Umbilical cord (tissue), 2 donors: ENCODE results near the gene FXYD3. TPM values are rescaled to one million over a fixed set of nuclear protein-coding genes. Genes with fewer than 3 reads are reported as not detected.
A peak's percentile ranks its signal among the peaks of the same experiment; 100 is the strongest.
"Not testable (repeated sequence)": the region's sequence is repeated elsewhere in the genome, so short reads cannot be mapped to it uniquely, and the experiment has no call there.

Source experiments
- DNase-seq: peaks from one replicate; pipeline ENCODE4 v3.0.0-alpha.2; 2015; ENCODE audit warnings: low spot score
- total RNA-seq: library from RNA; depleted of rRNA; stranded (reverse); fragments of >200 nt; gene quantifications from one replicate; pipeline ENCODE4 v1.2.3, GENCODE V29; 2014; ENCODE audit warnings: low replicate concordance; ENCODE audit not compliant: insufficient read depth

The FXYD3 gene
- total RNA-seq, 1 donor from 2014 or later: 26.7 TPM

DNA sequence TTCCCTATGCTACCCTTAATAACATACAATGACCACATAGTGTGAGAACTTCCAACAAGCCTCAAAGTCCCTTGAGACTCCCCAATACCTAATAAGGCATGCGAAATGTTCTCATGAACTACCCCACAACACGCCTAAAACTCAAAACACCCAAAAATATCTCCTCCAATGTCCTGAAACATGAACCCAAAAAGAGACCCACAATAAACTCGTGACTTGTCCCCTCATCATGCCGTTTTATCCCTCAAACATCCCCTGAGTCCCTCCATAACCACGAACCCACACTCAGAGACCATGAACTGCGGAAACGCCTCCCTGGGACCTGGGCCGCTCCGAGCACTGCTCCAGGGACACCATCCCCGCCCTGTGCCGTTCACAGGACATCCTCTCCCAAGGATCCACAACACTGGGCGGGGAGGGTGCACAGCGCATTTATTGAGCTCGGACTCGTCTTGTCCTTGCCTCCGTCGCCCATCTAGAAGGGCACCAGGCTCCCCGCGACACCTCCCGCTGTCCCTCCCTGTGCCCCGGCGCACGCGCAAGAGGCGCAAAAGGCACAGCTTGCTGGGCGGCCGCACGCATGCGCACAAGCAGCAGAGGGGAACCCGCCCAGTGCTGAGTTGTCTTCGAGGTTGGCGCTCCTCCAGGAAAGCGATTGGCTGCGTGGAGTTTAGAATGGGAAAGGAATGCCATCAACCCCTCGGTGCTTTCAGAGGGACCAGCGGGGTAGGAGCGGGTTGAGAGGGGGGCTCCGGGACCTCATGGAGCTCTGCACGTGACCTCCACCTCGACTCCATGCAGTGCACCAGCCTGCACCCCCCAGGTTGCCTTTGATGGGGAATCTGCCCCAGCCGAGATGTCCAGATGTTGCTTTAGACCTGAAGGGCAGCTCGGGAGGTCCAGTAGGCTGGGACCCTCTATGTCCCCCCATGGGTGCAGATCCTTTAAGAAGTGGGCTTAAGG, 8.8 kb downstream of the FXYD3 start:
- peak; percentile 98 for DNase-seq

DNA sequence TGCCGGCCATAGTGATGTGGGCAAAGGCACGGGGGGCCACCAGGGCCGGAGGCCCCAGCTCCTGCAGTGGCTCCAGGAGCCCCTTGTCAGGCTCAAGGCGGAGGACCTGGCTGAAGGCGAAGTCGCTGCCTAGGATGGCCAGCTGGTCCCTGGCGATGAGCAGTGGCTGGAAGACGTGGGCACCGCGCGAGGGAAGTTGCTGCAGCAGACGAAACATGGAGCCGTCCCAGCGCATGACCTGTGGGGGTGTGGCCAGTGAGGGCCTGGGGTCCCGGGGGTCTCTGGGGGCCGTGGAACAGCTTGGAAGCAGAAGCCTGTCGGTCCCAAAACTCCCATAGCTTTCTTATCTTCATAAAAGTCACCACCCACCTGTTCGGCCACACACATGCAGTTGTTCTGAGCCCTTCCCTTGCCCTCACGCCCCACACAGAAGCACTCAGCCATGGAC, 9.7 kb downstream of the FXYD3 start:
- no peak for DNase-seq

DNA sequence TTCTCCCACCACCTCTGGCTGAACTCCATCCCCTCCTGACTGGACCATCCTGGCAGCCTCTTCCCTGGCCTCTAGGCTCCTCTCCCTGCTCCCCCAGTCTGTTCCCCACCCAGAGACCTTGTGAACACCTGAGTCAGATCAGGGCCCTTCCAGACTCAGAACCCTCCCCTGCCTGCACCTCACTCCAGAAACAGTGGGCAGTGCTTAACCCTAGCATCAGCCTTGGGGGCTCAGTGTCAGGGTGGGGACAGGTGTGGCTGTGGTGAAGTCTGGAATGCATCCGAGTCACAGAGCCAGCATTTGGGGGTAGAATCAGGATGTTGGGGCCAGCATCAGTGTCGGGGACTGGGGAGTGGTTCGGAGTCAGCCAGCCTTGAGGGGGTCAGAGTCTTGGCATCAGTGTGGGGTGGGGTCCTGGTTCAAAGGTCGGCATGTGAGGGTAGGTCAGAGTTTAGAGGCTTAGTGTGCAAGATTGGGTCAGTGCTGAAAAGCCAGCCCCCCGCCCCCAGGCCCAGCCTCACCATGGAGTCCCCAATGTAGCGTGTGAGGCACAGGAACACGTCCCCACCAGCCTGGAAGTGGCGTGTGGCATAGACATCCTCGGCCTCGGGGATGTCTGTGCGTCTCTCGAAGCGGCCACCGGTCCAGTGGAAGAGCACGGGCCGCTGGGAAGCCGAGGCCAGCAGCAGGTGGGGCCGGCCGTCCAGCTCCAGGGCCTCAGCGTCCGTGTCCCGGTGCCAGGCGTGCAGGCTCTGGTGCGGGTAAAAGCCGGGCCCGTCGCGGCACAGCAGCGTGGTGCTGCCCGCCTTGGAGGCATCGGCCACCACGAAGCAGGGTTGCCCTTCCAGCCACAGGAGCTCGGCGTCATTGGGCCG, 10.4 kb downstream of the FXYD3 start:
- peak; percentile 42 for DNase-seq

DNA sequence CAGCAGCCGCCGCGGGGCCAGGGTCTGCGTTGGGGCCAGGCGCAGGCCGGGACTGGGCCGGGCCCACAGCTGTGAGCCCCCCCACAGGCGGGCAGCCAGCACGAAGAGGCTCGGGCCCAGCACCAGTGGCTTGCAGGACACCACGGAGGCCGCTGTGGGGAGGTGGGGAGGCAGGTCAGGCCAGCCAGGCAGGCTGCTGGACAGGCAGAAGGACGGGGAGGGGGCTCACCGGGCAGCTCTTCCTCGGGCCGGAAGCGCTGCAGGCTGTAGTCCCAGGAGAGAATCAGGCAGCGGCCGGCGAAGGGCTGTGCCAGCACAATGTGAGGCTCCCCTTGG, 11.0 kb downstream of the FXYD3 start:
- DNase-seq: peak; percentile 21

DNA sequence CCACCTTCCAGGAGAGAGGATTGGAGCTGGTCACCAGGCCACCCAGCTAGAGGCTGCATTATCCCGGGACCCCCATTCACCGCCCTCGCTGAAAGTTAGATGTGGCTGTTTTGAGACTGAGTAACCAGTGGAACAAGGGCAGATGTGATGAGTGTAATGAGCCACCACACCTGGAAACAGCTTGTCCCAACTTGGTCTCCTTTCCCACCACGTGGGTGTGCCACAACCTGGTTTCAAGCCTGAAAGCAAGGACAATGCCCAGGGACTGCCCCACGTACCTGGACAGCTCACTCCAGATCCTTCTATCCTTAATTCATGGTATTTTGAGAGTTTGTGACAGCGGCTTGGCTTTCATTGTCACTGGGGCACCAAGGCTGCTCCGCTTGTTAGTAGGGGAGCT, 12.2 kb downstream of the FXYD3 start:
- no peak for DNase-seq

DNA sequence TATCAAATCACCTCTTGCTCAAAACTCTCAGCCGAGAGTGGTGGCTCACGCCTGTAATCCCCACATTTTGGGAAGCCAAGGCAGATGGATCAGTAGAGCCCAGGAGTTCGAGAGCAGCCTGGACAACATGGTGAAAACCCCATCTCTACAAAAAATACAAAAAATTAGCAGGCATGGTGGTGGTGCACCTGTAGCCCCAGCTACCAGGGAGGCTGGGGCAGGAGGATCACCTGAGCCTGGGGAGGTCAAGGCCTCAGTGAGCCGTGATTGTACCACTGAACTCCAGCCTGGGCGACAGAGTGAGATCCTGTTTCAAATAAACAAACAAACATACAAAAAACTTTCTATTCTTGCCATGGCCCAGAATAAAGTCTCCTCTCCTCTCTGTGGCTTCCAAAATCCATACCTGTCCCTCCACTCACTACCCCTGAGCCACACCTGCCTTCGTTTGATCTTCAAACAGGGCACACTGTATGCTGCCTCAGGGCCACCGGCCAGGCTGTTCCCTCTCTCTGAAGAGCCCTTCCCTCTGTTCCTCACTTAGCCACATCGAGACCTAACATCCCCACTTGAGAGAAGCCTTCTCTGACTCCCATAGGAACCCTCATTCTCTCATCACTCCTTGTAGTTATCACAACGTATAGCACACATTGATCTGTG, 12.9 kb downstream of the FXYD3 start:
- DNase-seq: no peak

DNA sequence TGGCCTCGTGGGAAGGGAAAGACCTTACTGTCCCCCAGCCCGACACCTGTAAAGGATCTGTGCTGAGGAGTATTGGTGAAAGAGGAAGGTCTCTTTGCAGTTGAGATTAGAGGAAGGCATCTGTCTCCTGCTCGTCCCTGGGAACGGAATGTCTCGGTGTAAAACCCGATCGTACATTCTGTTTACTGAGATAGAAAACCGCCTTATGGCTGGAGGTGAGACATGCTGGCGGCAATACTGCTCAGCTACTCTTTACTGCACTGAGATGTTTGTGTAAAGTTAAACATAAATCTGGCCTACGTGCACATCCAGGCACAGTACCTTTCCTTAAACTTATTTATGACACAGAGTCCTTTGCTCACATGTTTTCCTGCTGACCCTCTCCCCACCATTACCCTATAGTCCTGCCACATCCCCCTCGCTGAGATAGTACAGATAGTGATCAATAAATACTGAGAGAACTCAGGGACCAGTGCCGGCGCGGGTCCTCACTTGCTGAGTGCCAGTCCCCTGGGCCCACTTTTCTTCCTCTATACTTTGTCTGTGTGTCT, 14.2 kb downstream of the FXYD3 start:
- DNase-seq: not testable (repeated sequence)

DNA sequence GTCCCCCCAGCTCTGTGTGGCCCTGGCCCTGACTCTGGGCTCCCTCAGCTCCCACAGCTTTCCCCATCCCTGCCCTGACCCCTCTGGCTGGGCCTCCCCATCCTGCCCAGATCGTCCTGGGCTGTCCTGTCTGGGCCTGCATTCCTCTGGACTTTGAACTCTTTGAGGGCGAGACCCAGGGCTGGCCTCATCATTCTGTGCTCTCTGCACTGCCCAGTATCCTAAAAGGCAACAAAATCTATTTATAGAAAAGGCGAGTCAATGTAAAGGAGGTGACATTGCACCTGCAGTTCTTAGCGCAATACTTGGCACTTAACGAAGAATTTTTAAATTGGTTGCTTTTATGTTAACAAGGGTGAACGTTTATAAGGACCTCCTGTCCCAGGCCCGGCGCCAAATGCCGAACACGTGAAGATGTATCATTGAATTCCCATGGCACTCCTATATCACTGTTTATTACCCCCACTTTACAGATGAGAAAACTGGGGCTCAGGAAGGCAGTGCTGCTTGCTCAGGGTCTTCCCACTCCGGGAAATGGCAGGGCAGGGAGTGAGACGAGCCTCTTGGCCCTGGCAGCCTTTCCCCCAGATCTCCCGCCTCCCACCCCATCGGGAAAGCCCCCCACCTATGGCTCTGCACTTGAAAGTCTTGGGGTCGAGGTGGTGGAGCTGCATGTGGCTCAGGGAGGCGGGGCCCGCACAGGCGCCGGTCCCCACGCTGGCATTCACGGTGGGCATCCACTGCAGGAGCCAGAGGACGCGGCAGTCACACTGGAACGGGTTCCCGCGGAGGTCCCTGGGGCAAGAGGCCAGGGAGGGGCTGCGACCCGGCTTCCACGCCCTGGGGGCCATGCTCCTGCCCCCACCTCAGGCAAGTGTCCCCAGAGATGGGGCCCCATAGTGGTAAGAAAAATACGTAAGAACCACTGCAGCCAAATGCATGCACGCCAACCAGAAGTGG, 15.4 kb downstream of the FXYD3 start:
- DNase-seq: no peak

DNA sequence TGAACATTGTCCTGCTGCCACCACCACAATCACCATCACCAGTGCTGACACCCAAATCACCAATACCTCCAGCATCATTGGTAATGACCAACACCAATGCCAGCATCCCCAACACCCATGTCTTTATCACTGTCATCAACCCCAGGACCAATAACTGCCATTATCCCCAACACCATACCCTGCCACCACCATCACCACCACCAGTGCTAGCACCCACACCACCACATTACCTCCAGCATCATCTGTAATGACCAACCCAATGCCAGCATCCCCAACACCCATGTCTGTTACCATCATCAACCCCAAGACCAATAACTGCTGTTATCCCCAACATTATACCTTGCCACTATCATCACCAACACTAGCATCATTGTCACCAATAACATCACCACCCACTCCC, 16.6 kb downstream of the FXYD3 start:
- DNase-seq: no peak

DNA sequence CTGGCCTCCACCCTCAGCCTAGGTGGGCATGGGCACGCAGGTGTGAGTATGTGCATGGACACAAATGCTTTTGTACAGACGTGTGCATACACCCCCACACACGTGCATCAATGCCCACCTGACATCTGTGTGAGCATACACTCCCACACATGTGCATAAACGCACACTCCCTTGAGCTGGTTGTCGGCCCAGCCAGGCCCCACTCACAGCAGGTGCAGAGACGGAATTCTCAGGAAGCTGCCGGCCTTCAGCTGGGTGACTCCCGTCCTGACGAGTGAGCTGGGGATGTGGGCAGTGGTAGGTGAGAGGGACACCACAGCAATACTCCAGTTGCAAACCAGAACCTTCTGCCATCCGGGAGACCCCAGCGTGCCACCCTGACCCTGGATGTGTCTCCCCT, 18.2 kb downstream of the FXYD3 start:
- no peak for DNase-seq

DNA sequence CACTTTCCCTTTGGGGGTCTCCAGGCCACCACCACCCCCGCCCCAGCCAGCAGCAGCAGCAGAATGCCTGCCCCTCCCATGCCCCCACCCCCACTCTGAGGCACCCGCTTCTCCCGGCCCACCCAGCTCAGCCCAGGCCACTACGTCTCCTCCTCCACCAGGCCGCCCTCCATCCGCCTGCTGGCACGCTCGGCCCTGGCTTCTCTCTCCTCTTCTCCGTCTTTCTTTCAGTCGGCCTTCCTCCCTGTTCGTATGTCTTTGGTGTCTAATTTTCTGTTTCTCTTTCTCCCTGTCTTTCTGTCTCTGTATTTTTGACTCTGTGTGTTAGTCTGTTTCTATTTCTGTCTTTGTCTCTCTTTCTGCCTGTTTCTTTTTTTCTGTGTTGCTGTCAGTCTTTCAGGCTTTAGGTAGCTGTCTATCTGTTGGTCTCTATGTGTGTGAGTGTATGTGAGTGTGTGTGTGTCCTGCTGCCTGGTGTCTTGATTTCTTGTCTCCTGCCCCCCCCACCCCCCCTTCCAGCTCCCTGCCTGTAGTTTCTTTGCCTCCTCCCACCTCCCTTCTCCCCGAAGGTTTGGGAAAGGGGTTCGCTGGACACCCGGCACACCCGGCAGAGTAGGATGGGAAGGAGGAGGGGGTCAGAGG, 19.1 kb downstream of the FXYD3 start, which contains the start of gene LGI4:
Gene LGI4 (minus strand): TSS at position 459 of the 642 bp plus-strand sequence. CDS start 379 bp downstream, at position 80.
- DNase-seq: peak; percentile 67

DNA sequence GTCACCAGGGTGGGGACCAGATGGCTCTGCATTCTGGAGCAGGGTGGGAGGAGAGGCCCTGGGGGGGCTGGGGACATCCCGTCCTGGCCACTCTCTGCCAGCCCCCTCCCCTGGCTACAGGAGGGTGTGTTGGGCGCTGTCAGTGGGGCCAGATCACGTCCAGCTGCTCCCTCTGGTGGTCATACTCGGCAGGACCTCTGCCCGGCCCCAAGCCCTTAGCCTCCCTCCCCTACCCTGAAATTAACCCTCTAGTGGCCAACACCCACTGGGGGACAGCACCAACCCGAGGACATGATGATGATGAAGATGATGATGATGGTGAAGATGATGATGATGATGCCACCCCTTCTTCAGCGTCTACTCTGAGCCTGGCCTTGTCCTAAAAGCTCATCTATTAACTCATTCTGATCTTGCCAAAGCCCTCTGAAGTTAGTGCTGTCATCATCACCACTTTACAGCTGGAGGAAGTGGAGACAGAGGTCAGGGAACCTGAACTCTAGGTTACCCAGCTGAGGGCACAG, 19.8 kb downstream of the FXYD3 start:
- peak; percentile 89 for DNase-seq

DNA sequence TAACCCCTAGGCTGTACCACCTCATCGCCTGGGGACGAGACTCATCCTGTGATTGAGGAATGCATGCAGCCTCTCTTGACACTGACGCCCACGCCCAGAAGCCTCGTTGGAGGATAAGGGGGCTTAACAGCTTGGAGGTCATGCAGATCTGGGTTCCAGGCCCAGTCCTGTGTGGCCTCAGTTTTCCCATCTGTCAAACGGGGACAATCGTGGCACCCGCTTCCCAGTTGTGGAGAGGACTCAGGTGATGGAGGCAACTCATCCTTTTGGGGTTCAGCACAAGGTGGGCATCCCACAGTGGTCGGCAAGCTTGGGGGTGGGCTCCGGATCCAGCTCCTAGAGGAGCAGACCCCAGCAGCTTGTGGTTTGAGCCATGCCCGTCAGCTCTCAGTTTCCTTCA, 20.6 kb downstream of the FXYD3 start:
- DNase-seq: no peak

DNA sequence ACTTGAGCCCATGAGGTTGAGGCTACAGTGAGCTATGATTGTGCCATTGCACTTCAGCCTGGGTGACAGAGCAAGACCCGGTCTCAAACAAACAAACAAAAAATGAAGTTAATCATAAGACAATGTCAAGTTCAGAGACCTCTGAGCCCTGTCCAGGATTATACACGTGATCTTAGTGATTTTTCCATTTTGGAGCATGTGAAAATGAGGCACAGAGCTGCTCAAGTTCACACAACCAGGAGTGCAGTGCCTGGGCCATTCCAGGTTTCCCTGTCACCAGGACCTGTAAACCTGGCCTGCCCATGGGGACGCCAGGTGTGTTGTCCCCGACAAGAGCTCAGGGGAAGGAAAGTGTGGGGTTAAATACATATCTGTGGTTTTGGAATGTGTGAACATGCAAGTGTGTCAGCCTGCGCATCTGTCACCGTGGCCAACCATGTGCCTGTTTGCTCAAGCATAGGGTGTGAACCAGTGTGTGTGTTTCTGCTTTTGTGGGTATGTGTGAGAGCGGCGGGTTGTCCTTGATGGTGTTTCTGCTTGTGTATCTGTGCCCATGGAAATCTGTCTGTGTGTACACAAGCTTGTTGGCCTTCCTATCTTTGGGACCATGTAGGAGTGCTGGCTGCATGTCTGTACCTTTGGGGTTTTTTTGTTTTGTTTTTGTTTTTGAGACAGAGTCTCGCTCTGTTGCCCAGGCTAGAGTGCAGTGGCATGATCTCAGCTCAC, 21.5 kb downstream of the FXYD3 start:
- no peak for DNase-seq

DNA sequence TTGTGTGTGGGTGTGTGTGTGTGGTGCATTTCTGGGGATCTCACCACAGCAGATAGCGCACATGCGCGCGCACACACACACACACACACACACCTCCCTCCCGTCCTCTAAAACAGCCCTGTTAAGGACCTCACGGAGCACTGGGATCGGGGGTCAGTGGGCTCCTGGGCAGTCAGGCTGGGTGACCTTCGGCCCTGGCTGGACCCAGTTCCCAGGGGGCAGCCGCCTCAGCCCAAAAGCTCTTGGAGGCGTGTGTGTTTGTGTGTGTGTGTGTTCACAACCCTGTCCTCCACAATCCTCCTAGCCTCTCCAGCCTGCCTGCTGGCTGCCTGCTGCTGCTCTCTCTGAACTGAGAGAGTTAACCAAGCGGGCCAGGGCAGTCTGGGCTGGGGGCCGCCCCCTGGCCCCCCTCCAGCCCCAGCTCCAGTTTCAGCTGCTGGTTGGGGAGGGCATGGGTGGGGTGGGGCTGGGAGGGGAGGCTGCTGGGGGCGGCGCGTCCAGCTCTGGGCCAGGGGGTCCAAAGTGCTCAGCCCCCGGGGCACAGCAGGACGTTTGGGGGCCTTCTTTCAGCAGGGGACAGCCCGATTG, 22.8 kb downstream of the FXYD3 start, which contains the start of gene FXYD1:
Gene FXYD1 (plus strand): TSS at position 520 of the 588 bp plus-strand sequence. CDS start 1,256 bp downstream, outside the sequence.
- DNase-seq: peak; percentile 88

DNA sequence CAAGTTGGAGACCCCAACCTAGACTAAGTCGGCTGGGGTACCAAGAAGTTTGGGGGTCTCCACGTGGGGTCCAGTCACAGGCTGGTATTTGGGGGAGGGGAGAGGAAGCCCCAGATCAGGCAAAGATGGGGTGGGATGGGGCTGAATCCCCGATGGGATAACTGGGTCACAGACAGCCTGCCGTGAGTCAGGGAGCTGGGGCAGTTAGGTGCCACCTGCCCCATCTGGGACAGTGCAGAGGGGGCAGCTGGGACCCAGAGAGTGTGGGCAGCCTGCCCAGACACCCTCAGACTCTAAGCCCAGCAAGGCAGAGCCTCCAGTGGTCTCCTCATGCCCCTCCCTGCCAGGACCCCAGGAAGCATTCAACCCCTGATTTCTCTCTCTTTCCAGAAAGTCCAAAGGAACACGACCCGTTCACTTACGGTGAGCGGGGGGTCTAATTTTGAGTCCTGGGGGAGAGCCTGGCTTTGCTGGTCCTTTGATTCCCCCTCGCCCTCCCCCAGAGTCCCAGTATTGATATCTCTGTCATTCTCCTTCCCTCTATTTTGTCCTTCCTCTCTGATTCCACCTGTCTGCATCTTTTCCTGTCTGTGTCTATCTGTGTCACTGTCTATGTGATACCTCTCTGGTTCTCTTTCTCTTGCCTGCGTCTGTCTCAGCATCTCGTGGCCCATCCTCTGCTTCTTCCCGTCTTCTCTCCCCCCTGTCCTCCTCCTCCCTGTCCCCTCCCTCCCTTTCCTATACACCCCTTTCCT, 24.8 kb downstream of the FXYD3 start:
- DNase-seq: no peak
